GM12873 (cell line): ENCODE data around the gene CCSER2.

Source experiments
- CTCF ChIP-seq: IDR thresholded peaks from 2 replicates; pipeline ENCODE4 v1.5.1; 2012; ENCODE audit warnings: low read depth, mild to moderate bottlenecking, moderate library complexity, low read length, control low read depth; ENCODE audit not compliant: insufficient read depth; ENCODE audit errors: missing control alignments

Gene CCSER2

GRCh38 chr10:84335516-84335915 is 7.1 kb downstream of the CCSER2 start:
- TF ChIP-seq CTCF = no peak

GRCh38 chr10:84336406-84337090 is 8.2 kb downstream of the CCSER2 start:
- no peak for TF ChIP-seq CTCF

- no peak for TF ChIP-seq CTCF
Observed at GRCh38 chr10:84337199-84337598, 8.8 kb downstream of the CCSER2 start.

GRCh38 chr10:84339025-84339424 is 10.6 kb downstream of the CCSER2 start:
- TF ChIP-seq CTCF = no peak

- no peak for TF ChIP-seq CTCF
Observed at GRCh38 chr10:84340187-84340586, 11.8 kb downstream of the CCSER2 start.

GRCh38 chr10:84340632-84341537 is 12.5 kb downstream of the CCSER2 start:
- no peak for TF ChIP-seq CTCF

GRCh38 chr10:84341538-84341856 is 13.1 kb downstream of the CCSER2 start:
- no peak for TF ChIP-seq CTCF
